ENCODE data around the gene TUFT1.

The TUFT1 gene

DNA sequence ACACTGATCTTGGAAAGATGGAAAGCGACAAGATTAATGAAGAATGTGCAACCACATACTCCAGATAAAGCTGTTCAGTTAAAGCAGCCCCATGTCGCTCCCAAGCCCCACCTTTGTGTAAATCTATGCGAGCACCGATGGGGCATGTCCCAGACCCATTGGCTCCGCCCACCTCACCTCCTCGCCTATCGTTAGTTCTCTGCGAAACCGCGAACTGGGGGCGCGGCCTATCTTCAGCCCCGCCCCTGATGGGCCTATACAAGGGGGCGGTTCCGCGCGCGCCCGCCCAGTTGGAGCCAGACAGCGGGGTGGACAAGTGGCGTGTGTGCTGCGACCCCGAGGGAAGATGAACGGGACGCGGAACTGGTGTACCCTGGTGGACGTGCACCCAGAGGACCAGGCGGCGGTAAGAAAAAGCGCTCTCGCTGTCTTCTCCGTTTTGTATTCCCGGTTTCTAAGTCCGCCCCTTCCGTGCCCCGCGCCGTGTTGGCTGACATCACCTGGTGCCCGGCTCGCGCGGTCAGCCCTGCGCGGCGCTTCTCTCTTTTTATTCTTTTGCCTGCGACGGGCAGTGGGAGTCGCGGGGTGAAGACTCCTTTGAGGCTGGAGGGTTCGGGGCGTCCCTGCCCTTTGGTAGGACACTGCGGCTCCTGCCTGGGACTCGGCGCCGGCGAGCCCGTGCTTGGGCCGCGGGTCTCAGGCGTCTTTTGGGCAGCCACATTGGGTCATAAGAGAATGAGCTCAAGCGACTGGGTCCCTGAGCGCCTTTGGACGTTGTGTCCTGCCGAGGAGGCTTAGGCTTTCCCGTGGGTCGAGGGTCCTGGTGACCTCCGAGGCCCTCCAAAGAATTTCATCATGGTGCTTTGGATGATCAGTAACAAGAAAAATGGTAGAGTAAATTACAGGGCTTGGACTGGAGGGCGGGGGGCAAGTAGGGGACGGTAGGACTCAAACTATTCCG lies at the start of gene TUFT1 (continued):
- TF ChIP-seq ZNF146 (tag by site-specific recombination; IDR thresholded peaks at IDR 0.05): no peak
- no peak for TF ChIP-seq ZNF112 (tag by site-specific recombination; IDR thresholded peaks at IDR 0.05)
- peak; percentile 49; the same call in 1 of the 2 replicates for TF ChIP-seq CTCF (tag by site-specific recombination; IDR thresholded peaks at IDR 0.05)
- TF ChIP-seq, protein P1, sequence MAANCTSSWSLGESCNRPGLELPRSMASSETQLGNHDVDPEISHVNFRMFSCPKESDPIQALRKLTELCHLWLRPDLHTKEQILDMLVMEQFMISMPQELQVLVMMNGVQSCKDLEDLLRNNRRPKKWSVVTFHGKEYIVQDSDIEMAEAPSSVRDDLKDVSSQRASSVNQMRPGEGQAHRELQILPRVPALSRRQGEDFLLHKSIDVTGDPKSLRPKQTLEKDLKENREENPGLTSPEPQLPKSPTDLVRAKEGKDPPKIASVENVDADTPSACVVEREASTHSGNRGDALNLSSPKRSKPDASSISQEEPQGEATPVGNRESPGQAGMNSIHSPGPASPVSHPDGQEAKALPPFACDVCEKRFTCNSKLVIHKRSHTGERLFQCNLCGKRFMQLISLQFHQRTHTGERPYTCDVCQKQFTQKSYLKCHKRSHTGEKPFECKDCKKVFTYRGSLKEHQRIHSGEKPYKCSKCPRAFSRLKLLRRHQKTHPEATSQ (tag by site-specific recombination; IDR thresholded peaks at IDR 0.05): peak; percentile 62; the same call in 1 of the 2 replicates
- peak; percentile 68 for TF ChIP-seq ZEB2 (tag by site-specific recombination; IDR thresholded peaks at IDR 0.05)
- TF ChIP-seq ZNF354C (tag by site-specific recombination; IDR thresholded peaks at IDR 0.05; ENCODE audit: borderline replicate concordance, low read depth): no peak
- no peak for TF ChIP-seq ZNF558 (tag by site-specific recombination; IDR thresholded peaks at IDR 0.05)
- no peak for TF ChIP-seq ZFP41 (tag by site-specific recombination; IDR thresholded peaks at IDR 0.05; ENCODE audit: borderline replicate concordance)
- no peak for TF ChIP-seq BCL6B (tag by site-specific recombination; IDR thresholded peaks at IDR 0.05)
- no peak for TF ChIP-seq GLIS2 (tag by site-specific recombination; IDR thresholded peaks at IDR 0.05)
- TF ChIP-seq ZNF16 (tag by site-specific recombination; IDR thresholded peaks at IDR 0.05; ENCODE audit: low read depth): no peak
- TF ChIP-seq ZNF549 (tag by site-specific recombination; IDR thresholded peaks at IDR 0.05): no peak
- peak; percentile 61; the same call in 1 of the 2 replicates for TF ChIP-seq ZNF600 (tag by site-specific recombination; IDR thresholded peaks at IDR 0.05)
- 0 out of 2 replicates have a peak, but pooled peaks have one; percentile 36 for TF ChIP-seq ZNF184 (tag by site-specific recombination; IDR thresholded peaks at IDR 0.05)
- TF ChIP-seq ZNF555 (tag by site-specific recombination; conservative IDR thresholded peaks at IDR 0.05): no peak
- TF ChIP-seq ZNF24 (tag by site-specific recombination; IDR thresholded peaks at IDR 0.05): peak; percentile 70; the same call in 1 of the 2 replicates
- TF ChIP-seq ZNF248 (tag by site-specific recombination; IDR thresholded peaks at IDR 0.05): no peak
- no peak for TF ChIP-seq ZSCAN18 (tag by site-specific recombination; IDR thresholded peaks at IDR 0.05)
- no peak for TF ChIP-seq ZBTB6 (tag by site-specific recombination; IDR thresholded peaks at IDR 0.05)
- no peak for TF ChIP-seq ZNF560 (tag by site-specific recombination; IDR thresholded peaks at IDR 0.05; ENCODE audit: borderline replicate concordance)
- TF ChIP-seq ZBTB26 (tag by site-specific recombination; optimal IDR thresholded peaks at IDR 0.05): peak; percentile 95
- peak; percentile 16; the same call in 1 of the 2 replicates for TF ChIP-seq ZBTB48 (tag by site-specific recombination; IDR thresholded peaks at IDR 0.05)
- TF ChIP-seq ZNF449 (tag by site-specific recombination; IDR thresholded peaks at IDR 0.05): peak; percentile 53; the same call in 1 of the 2 replicates
- TF ChIP-seq OVOL3 (tag by site-specific recombination; IDR thresholded peaks at IDR 0.05): no peak
- TF ChIP-seq HOXC10 (CRISPR knock-in tag; IDR thresholded peaks at IDR 0.05): no peak
- no peak for TF ChIP-seq ZSCAN16 (tag by site-specific recombination; IDR thresholded peaks at IDR 0.05)
- TF ChIP-seq TRIM28 (IDR thresholded peaks at IDR 0.05; ENCODE audit: borderline replicate concordance, low read length): peak; percentile 77; the same call in 1 of the 2 replicates
- TF ChIP-seq, protein P2, sequence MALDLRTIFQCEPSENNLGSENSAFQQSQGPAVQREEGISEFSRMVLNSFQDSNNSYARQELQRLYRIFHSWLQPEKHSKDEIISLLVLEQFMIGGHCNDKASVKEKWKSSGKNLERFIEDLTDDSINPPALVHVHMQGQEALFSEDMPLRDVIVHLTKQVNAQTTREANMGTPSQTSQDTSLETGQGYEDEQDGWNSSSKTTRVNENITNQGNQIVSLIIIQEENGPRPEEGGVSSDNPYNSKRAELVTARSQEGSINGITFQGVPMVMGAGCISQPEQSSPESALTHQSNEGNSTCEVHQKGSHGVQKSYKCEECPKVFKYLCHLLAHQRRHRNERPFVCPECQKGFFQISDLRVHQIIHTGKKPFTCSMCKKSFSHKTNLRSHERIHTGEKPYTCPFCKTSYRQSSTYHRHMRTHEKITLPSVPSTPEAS (tag by site-specific recombination; IDR thresholded peaks at IDR 0.05): no peak
